ENCODE measurements around the gene RAB35. TPM values are rescaled to one million over a fixed set of nuclear protein-coding genes. Genes with fewer than 3 reads are reported as not detected.

The RAB35 gene
- polyA plus RNA-seq, 1 of the 3 experiments (the other 2 are of a cell fraction): 41.8 TPM

GRCh38 chr12:120138366-120138765, 21.8 kb upstream of the RAB35 start:
- Histone ChIP-seq H4K20me1 (ENCODE audit: insufficient read depth) (no peaks in the 10 kb centered on the region), H3K4me3 (ENCODE audit: low read depth in 2 of 2, low read length in 1 of 2) (no peak overlapping the region), H2AFZ (ENCODE audit: low read depth) (no peak overlapping the region), H3K4me2 (no peak overlapping the region), H3K79me2 (ENCODE audit: insufficient read depth) (no peaks in the 10 kb centered on the region), H3K9me3 (no peaks in the 10 kb centered on the region), H3K9ac (no peak overlapping the region), H3F3A (replicated peaks; ENCODE audit: insufficient read depth) (no peaks in the 10 kb centered on the region), H3K9me2 (no peaks in the 10 kb centered on the region), H3K36me3 (replicated peaks in 1 of 2; ENCODE audit: control insufficient read depth in 1 of 2, insufficient read depth in 2 of 2, low read length in 1 of 2) (peaks cover 62 to 84% of the 10 kb centered on the region in 2 experiments), H3K4me1 (ENCODE audit: control insufficient read depth in 1 of 2, insufficient read depth in 2 of 2, low read depth in 1 of 2, low read length in 1 of 2) (no peaks in the 10 kb centered on the region), H3K27ac (ENCODE audit: low read depth in 2 of 2, low read length in 1 of 2) (no peak overlapping the region), H3K27me3 (ENCODE audit: insufficient read depth) (no peaks in the 10 kb centered on the region)
- POLR2A ChIA-PET: no interaction called here
- no peak for DNase-seq
- WGBS (ENCODE audit: low lambda C conversion rate): 100% methylated on average over 8 of the region's 9 CpGs
- no peak for TF ChIP-seq CHD2 (IDR thresholded peaks at IDR 0.05; ENCODE audit: low read length, partially characterized antibody)
- no peak for TF ChIP-seq GABPA (IDR thresholded peaks at IDR 0.05; ENCODE audit: low read depth)
- TF ChIP-seq NFIC (IDR thresholded peaks at IDR 0.05; ENCODE audit: borderline replicate concordance): no peak
- no peak for TF ChIP-seq SMC3 (IDR thresholded peaks at IDR 0.05; ENCODE audit: low read depth, low read length)
- no peak for TF ChIP-seq MXI1 (IDR thresholded peaks at IDR 0.05; ENCODE audit: low read depth, low read length)
- CTCF ChIA-PET: interaction anchor here (1.0 kb wide), 1 partner anchor 11 kb away, joined by 3 read pairs; no protein-coding TSS in a partner anchor

DNA sequence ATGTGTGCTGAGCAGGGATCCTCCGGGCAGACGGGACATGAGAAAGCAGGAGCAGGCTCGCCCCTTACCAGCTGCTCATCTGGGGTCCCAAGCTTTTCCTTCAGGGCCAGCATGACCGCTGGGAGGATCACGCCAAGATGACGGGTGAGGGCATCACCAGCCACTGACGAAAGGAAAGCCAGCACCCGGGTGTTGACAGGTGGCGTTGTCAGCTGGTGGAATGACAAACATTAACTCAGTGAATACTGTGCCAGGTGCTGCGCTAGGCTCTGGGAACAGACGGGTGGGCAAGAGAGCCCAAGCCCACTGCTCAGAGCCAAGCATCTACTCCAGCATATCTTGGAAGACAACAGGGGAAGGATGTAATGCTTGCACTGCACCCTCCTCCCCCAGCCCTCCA, 21.3 kb upstream of the RAB35 start:
- no peaks in the 10 kb centered on the region for H3K9me2 ChIP-seq
- TF ChIP-seq MXI1 (IDR thresholded peaks at IDR 0.05; ENCODE audit: low read depth, low read length): no peak
- no peak for TF ChIP-seq ELF1 (IDR thresholded peaks at IDR 0.05)
- no peak for TF ChIP-seq FOXJ3 (CRISPR knock-in tag; IDR thresholded peaks at IDR 0.05)
- TF ChIP-seq TCF12 (IDR thresholded peaks at IDR 0.05): no peak
- WGBS (ENCODE audit: low lambda C conversion rate): 88% methylated on average over 8 of the region's 11 CpGs
- ChIA-PET CTCF (no interaction called here), POLR2A (interaction anchor here (1.4 kb wide), 1 partner anchor 63 kb away, joined by 3 read pairs; the partner anchor contains the start of gene RPLP0)
- H3K9ac ChIP-seq: no peak overlapping the region
- no peak for DNase-seq
- H3K27ac ChIP-seq (ENCODE audit: low read depth in 2 of 2, low read length in 1 of 2): no peak overlapping the region
- H3K27me3 ChIP-seq (ENCODE audit: insufficient read depth): no peaks in the 10 kb centered on the region
- no peaks in the 10 kb centered on the region for H4K20me1 ChIP-seq (ENCODE audit: insufficient read depth)
- H3K79me2 ChIP-seq (ENCODE audit: insufficient read depth): no peaks in the 10 kb centered on the region
- no peak overlapping the region for H3K4me3 ChIP-seq (ENCODE audit: low read depth in 2 of 2, low read length in 1 of 2)
- H3K4me1 ChIP-seq (ENCODE audit: control insufficient read depth in 1 of 2, insufficient read depth in 2 of 2, low read depth in 1 of 2, low read length in 1 of 2): no peaks in the 10 kb centered on the region
- H3K4me2 ChIP-seq: no peak overlapping the region
- peaks cover 62 to 87% of the 10 kb centered on the region in 2 experiments for H3K36me3 ChIP-seq (replicated peaks in 1 of 2; ENCODE audit: control insufficient read depth in 1 of 2, insufficient read depth in 2 of 2, low read length in 1 of 2)
- no peaks in the 10 kb centered on the region for H3K9me3 ChIP-seq
- no peaks in the 10 kb centered on the region for H3F3A ChIP-seq (replicated peaks; ENCODE audit: insufficient read depth)
- H2AFZ ChIP-seq (ENCODE audit: low read depth): no peak overlapping the region

- no peak overlapping the region for H2AFZ ChIP-seq (ENCODE audit: low read depth)
- no peak overlapping the region for H3K4me3 ChIP-seq (ENCODE audit: low read depth in 2 of 2, low read length in 1 of 2)
- H3K79me2 ChIP-seq (ENCODE audit: insufficient read depth): no peaks in the 10 kb centered on the region
- WGBS (ENCODE audit: low lambda C conversion rate): 82% methylated on average over 5 of the region's 11 CpGs
- H3K27me3 ChIP-seq (ENCODE audit: insufficient read depth): no peaks in the 10 kb centered on the region
- peaks cover 60 to 87% of the 10 kb centered on the region in 2 experiments for H3K36me3 ChIP-seq (replicated peaks in 1 of 2; ENCODE audit: control insufficient read depth in 1 of 2, insufficient read depth in 2 of 2, low read length in 1 of 2)
- no peak overlapping the region for H3K9ac ChIP-seq
- H3K27ac ChIP-seq (ENCODE audit: low read depth in 2 of 2, low read length in 1 of 2): no peak overlapping the region
- no peaks in the 10 kb centered on the region for H3K9me2 ChIP-seq
- no peaks in the 10 kb centered on the region for H3K4me1 ChIP-seq (ENCODE audit: control insufficient read depth in 1 of 2, insufficient read depth in 2 of 2, low read depth in 1 of 2, low read length in 1 of 2)
- DNase-seq: no peak
- no peaks in the 10 kb centered on the region for H3F3A ChIP-seq (replicated peaks; ENCODE audit: insufficient read depth)
- H3K9me3 ChIP-seq: no peaks in the 10 kb centered on the region
- H4K20me1 ChIP-seq (ENCODE audit: insufficient read depth): no peaks in the 10 kb centered on the region
- ChIA-PET POLR2A (no interaction called here), CTCF (interaction anchor here (0.9 to 1.1 kb wide), 2 partner anchors 25 to 129 kb away, joined by 3 read pairs; partner anchors contain the start of gene PXN)
- H3K4me2 ChIP-seq: no peak overlapping the region
- TF ChIP-seq YY1 (IDR thresholded peaks at IDR 0.05; ENCODE audit: low read depth) (no peak), GATA2 (CRISPR knock-in tag; IDR thresholded peaks at IDR 0.05) (no peak), EZH2phosphoT487 (IDR thresholded peaks at IDR 0.05; ENCODE audit: borderline replicate concordance, low read depth) (no peak), SMC3 (IDR thresholded peaks at IDR 0.05; ENCODE audit: low read depth, low read length) (no peak), USF1 (IDR thresholded peaks at IDR 0.05; ENCODE audit: borderline replicate concordance, low read depth) (no peak), EP300 (IDR thresholded peaks at IDR 0.05; ENCODE audit: borderline replicate concordance in 1 of 2, low read depth in 1 of 2, low read length in 1 of 2) (no peak), CTCF (IDR thresholded peaks at IDR 0.05) (no peak), ELF1 (IDR thresholded peaks at IDR 0.05) (no peak), TCF12 (IDR thresholded peaks at IDR 0.05) (no peak)
- TF ChIP-seq, protein P1, sequence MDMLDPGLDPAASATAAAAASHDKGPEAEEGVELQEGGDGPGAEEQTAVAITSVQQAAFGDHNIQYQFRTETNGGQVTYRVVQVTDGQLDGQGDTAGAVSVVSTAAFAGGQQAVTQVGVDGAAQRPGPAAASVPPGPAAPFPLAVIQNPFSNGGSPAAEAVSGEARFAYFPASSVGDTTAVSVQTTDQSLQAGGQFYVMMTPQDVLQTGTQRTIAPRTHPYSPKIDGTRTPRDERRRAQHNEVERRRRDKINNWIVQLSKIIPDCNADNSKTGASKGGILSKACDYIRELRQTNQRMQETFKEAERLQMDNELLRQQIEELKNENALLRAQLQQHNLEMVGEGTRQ (IDR thresholded peaks at IDR 0.05; ENCODE audit: borderline replicate concordance, low read depth, low read length): no peak
- TF ChIP-seq, protein P2, sequence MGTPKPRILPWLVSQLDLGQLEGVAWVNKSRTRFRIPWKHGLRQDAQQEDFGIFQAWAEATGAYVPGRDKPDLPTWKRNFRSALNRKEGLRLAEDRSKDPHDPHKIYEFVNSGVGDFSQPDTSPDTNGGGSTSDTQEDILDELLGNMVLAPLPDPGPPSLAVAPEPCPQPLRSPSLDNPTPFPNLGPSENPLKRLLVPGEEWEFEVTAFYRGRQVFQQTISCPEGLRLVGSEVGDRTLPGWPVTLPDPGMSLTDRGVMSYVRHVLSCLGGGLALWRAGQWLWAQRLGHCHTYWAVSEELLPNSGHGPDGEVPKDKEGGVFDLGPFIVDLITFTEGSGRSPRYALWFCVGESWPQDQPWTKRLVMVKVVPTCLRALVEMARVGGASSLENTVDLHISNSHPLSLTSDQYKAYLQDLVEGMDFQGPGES (IDR thresholded peaks at IDR 0.05; ENCODE audit: low read depth, low read length): no peak
Measured at GRCh38 chr12:120136093-120136770, 19.7 kb upstream of the RAB35 start.

Measured in SK-N-SH (cell line).